HEK293 (cell line): ENCODE results near the gene FXYD5.
A peak's percentile ranks its signal among the peaks of the same experiment; 100 is the strongest.

Experiments used
- GLI4 ChIP-seq: fragments of 450-650 bp; formaldehyde crosslinking; IDR thresholded peaks from 2 replicates; pipeline ENCODE4 v1.5.1; 2016; ENCODE audit warnings: missing biosample characterization, missing genetic modification characterization
- KLF17 ChIP-seq: fragments of 450-650 bp; formaldehyde crosslinking; IDR thresholded peaks from 2 replicates; pipeline ENCODE4 v1.5.1; 2016; ENCODE audit warnings: missing biosample characterization, missing genetic modification characterization
- MEIS1 ChIP-seq: sonication (generic); formaldehyde crosslinking; IDR thresholded peaks from 2 replicates; pipeline ENCODE4 v1.8.1; 2022; ENCODE audit warnings: missing genetic modification reagents, mild to moderate bottlenecking, borderline replicate concordance
- PRDM2 ChIP-seq: fragments of 450-650 bp; formaldehyde crosslinking; IDR thresholded peaks from 2 replicates; pipeline ENCODE4 v1.5.1; 2016; ENCODE audit warnings: missing biosample characterization, missing genetic modification characterization, borderline replicate concordance
- PRDM4 ChIP-seq: fragments of 450-650 bp; formaldehyde crosslinking; IDR thresholded peaks from 2 replicates; pipeline ENCODE4 v1.5.1; 2017; ENCODE audit warnings: missing biosample characterization, missing genetic modification characterization
- REST ChIP-seq: fragments of 450-650 bp; formaldehyde crosslinking; IDR thresholded peaks from 2 replicates; pipeline ENCODE4 v1.5.1; 2016; ENCODE audit warnings: missing biosample characterization, missing genetic modification characterization
- TCF7L2 ChIP-seq: IDR thresholded peaks from 2 replicates; pipeline ENCODE4 v1.6.1; 2011; ENCODE audit warnings: low read depth, mild to moderate bottlenecking, inconsistent platforms, low read length, moderate library complexity, borderline replicate concordance
- ZBTB44 ChIP-seq: fragments of 450-650 bp; IDR thresholded peaks from 2 replicates; pipeline ENCODE4 v1.5.1; 2018; ENCODE audit warnings: missing biosample characterization, mild to moderate bottlenecking, missing genetic modification characterization
- ZFP41 ChIP-seq: fragments of 450-650 bp; formaldehyde crosslinking; IDR thresholded peaks from 2 replicates; pipeline ENCODE4 v1.5.1; 2016; ENCODE audit warnings: missing biosample characterization, missing genetic modification characterization, borderline replicate concordance
- ZNF121 ChIP-seq: fragments of 450-650 bp; formaldehyde crosslinking; IDR thresholded peaks from 2 replicates; pipeline ENCODE4 v1.5.1; 2016; ENCODE audit warnings: missing biosample characterization, missing genetic modification characterization
- ZNF202 ChIP-seq: fragments of 450-650 bp; formaldehyde crosslinking; IDR thresholded peaks from 2 replicates; pipeline ENCODE4 v1.5.1; 2016; ENCODE audit warnings: missing biosample characterization, missing genetic modification characterization, borderline replicate concordance
- ZNF24 ChIP-seq: fragments of 450-650 bp; formaldehyde crosslinking; IDR thresholded peaks from 2 replicates; pipeline ENCODE4 v1.5.1; 2016; ENCODE audit warnings: missing biosample characterization, missing genetic modification characterization
- ZNF280D ChIP-seq: fragments of 450-650 bp; formaldehyde crosslinking; IDR thresholded peaks from 2 replicates; pipeline ENCODE4 v1.5.1; 2016; ENCODE audit warnings: missing biosample characterization, missing genetic modification characterization
- ZNF302 ChIP-seq: fragments of 450-650 bp; formaldehyde crosslinking; IDR thresholded peaks from 2 replicates; pipeline ENCODE4 v1.5.1; 2016; ENCODE audit warnings: missing biosample characterization, missing genetic modification characterization, low read depth
- ZNF394 ChIP-seq: fragments of 450-650 bp; formaldehyde crosslinking; IDR thresholded peaks from 2 replicates; pipeline ENCODE4 v1.5.1; 2016; ENCODE audit warnings: missing biosample characterization, missing genetic modification characterization, mild to moderate bottlenecking, moderate library complexity, borderline replicate concordance
- ZNF501 ChIP-seq: fragments of 450-650 bp; formaldehyde crosslinking; IDR thresholded peaks from 2 replicates; pipeline ENCODE4 v1.5.1; 2016; ENCODE audit warnings: missing biosample characterization, missing genetic modification characterization
- ZNF529 ChIP-seq: fragments of 450-650 bp; formaldehyde crosslinking; IDR thresholded peaks from 2 replicates; pipeline ENCODE4 v1.5.1; 2017; ENCODE audit warnings: missing genetic modification characterization, missing biosample characterization; ENCODE audit not compliant: insufficient replicate concordance
- ZNF621 ChIP-seq: fragments of 450-650 bp; formaldehyde crosslinking; IDR thresholded peaks from 2 replicates; pipeline ENCODE4 v1.5.1; 2017; ENCODE audit warnings: missing biosample characterization, missing genetic modification characterization
- ZNF704 ChIP-seq: fragments of 450-650 bp; formaldehyde crosslinking; IDR thresholded peaks from 2 replicates; pipeline ENCODE4 v1.5.1; 2016; ENCODE audit warnings: missing biosample characterization, missing genetic modification characterization
- ZNF768 ChIP-seq: fragments of 450-650 bp; formaldehyde crosslinking; IDR thresholded peaks from 2 replicates; pipeline ENCODE4 v1.5.1; 2018; ENCODE audit warnings: missing biosample characterization, mild to moderate bottlenecking, missing genetic modification characterization
- ZNF792 ChIP-seq: fragments of 450-650 bp; formaldehyde crosslinking; IDR thresholded peaks from 2 replicates; pipeline ENCODE4 v1.5.1; 2016; ENCODE audit warnings: missing biosample characterization, missing genetic modification characterization

FXYD5 gene

GRCh38 chr19:35132254-35132653 lies 22.3 kb upstream of the FXYD5 start (continued):
- TF ChIP-seq PRDM4, result no peak
- TF ChIP-seq ZNF394 (tag by site-specific recombination), result no peak
- no peak for TF ChIP-seq ZNF280D
- TF ChIP-seq ZNF202 (tag by site-specific recombination), result 0 out of 2 replicates have a peak, but pooled peaks have one; percentile 29
- no peak for TF ChIP-seq KLF17 (tag by site-specific recombination)
- no peak for TF ChIP-seq ZNF704 (tag by site-specific recombination)
- TF ChIP-seq ZNF302, result no peak
- no peak for TF ChIP-seq ZNF501 (tag by site-specific recombination)
- TF ChIP-seq ZBTB44 (tag by site-specific recombination), result no peak
- no peak for TF ChIP-seq TCF7L2
- no peak for TF ChIP-seq ZNF529 (tag by site-specific recombination)
- TF ChIP-seq ZNF621 (tag by site-specific recombination), result no peak
- no peak for TF ChIP-seq PRDM2 (tag by site-specific recombination)
- no peak for TF ChIP-seq MEIS1 (CRISPR knock-in tag)
- no peak for TF ChIP-seq REST (tag by site-specific recombination)
- no peak for TF ChIP-seq ZNF121 (tag by site-specific recombination)
- TF ChIP-seq ZNF792 (tag by site-specific recombination), result no peak
- no peak for TF ChIP-seq ZFP41 (tag by site-specific recombination)
- no peak for TF ChIP-seq ZNF24 (tag by site-specific recombination)
- no peak for TF ChIP-seq ZNF768 (tag by site-specific recombination)
- TF ChIP-seq GLI4 (tag by site-specific recombination), result no peak
